H1 (cell line): ENCODE measurements around the gene SYK. TPM values are rescaled to one million over a fixed set of nuclear protein-coding genes. Genes with fewer than 3 reads are reported as not detected.

Experiments
- CTCF ChIA-PET: fragments of 300-600 bp; sonication (Branson Sonifier 250); formaldehyde crosslinking; loops from one replicate; lab custom pipeline; 2021; ENCODE audit not compliant: partially characterized antibody; lab: Charles Lee
- POLR2A ChIA-PET: fragments of 300-600 bp; sonication (Branson Sonifier 250); formaldehyde crosslinking; loops from one replicate; lab custom pipeline; 2021; ENCODE audit warnings: inconsistent platforms; ENCODE audit not compliant: partially characterized antibody; lab: Charles Lee
- DNase-seq, 2 experiments: peaks; one replicate each; pipeline versions ENCODE4 v3.0.0 to v3.0.0-alpha.2; 2010 to 2022; ENCODE audit warnings: low spot score in 2 of 2, low read depth in 1 of 2, mixed read lengths in 1 of 2
- FAIRE-seq: peaks from 2 replicates; lab custom pipeline; 2011; peaks lifted over from hg19 to GRCh38; lab: Jason Lieb, UNC
- H2AFZ ChIP-seq: 2 replicates; pipeline ENCODE4 v1.8.1; 2012; ENCODE audit warnings: low read length, inconsistent platforms
- H2AK5ac ChIP-seq: 2 replicates; pipeline ENCODE4 v1.6.1; 2013; ENCODE audit warnings: low read depth, low read length
- H2BK120ac ChIP-seq: replicated peaks from 2 replicates; pipeline ENCODE3; 2013; ENCODE audit warnings: low read depth, low read length, inconsistent platforms
- H2BK12ac ChIP-seq: 2 replicates; pipeline ENCODE4 v1.6.1; 2013; ENCODE audit warnings: low read depth, low read length
- H2BK15ac ChIP-seq: 2 replicates; pipeline ENCODE4 v1.6.1; 2013; ENCODE audit warnings: low read length
- H2BK20ac ChIP-seq: 2 replicates; pipeline ENCODE4 v1.6.1; 2013; ENCODE audit warnings: low read length
- H2BK5ac ChIP-seq: 2 replicates; pipeline ENCODE4 v1.6.1; 2013; ENCODE audit warnings: low read depth, low read length
- H3K14ac ChIP-seq: 2 replicates; pipeline ENCODE4 v1.6.1; 2013; ENCODE audit warnings: inconsistent platforms; ENCODE audit not compliant: insufficient read length
- H3K18ac ChIP-seq: 2 replicates; pipeline ENCODE4 v1.6.1; 2013; ENCODE audit warnings: low read length; ENCODE audit errors: extremely low read depth
- H3K23ac ChIP-seq: 2 replicates; pipeline ENCODE4 v1.6.1; 2013; ENCODE audit warnings: inconsistent platforms; ENCODE audit not compliant: insufficient read length
- H3K23me2 ChIP-seq: 2 replicates; pipeline ENCODE4 v1.6.1; 2013; ENCODE audit warnings: low read depth, low read length
- H3K27ac ChIP-seq: 2 replicates; pipeline ENCODE4 v1.6.1; 2011; ENCODE audit warnings: low read depth, low read length, inconsistent platforms
- H3K27me3 ChIP-seq, 4 experiments: replicated peaks in 1 of 4; 1 replicate in 1 of 4; 2 replicates in 3 of 4; pipeline versions ENCODE4 v1.6.1 to v1.8.1; 2011 to 2013; ENCODE audit warnings: low read length in 3 of 4, mild to moderate bottlenecking in 3 of 4, inconsistent platforms in 2 of 4, mixed read lengths in 2 of 4, moderate library complexity in 1 of 4; ENCODE audit not compliant: control insufficient read depth in 3 of 4, insufficient read depth in 3 of 4; ENCODE audit errors: extremely low read depth in 1 of 4
- H3K36me3 ChIP-seq, 4 experiments: 2 replicates each; pipeline versions ENCODE4 v1.6.1 to v1.8.1; 2011 to 2013; ENCODE audit warnings: mild to moderate bottlenecking in 4 of 4, low read length in 3 of 4, moderate library complexity in 2 of 4, control low read depth in 1 of 4, inconsistent platforms in 1 of 4; ENCODE audit not compliant: insufficient read depth in 4 of 4, control insufficient read depth in 2 of 4
- H3K4ac ChIP-seq: replicated peaks from 2 replicates; pipeline ENCODE3; 2013; ENCODE audit warnings: low read length, low read depth, mixed read lengths, inconsistent platforms; ENCODE audit not compliant: insufficient read length
- H3K4me1 ChIP-seq, 4 experiments: replicated peaks in 1 of 4; 1 replicate in 1 of 4; 2 replicates in 3 of 4; pipeline versions ENCODE4 v1.6.1 to v1.8.1; 2011 to 2013; ENCODE audit warnings: low read length in 3 of 4, inconsistent platforms in 2 of 4, mixed read lengths in 1 of 4; ENCODE audit not compliant: insufficient read depth in 4 of 4, control insufficient read depth in 3 of 4
- H3K4me2 ChIP-seq, 2 experiments: 2 replicates each; pipeline versions ENCODE4 v1.6.1 to v1.8.1; 2011 to 2013; ENCODE audit warnings: low read depth in 2 of 2, low read length in 2 of 2, control low read depth in 1 of 2, inconsistent platforms in 1 of 2, mild to moderate bottlenecking in 1 of 2; ENCODE audit not compliant: insufficient read depth in 1 of 2
- H3K4me3 ChIP-seq, 4 experiments: fragments of 200-600, 300-600 bp in 1 of 4; sonication (generic), shearing (Covaris generic), sonication (Bioruptor Twin) in 1 of 4; 2 replicates each; pipeline versions ENCODE4 v1.5.1 to v1.8.1; 2011 to 2016; ENCODE audit warnings: low read length in 4 of 4, low read depth in 3 of 4, control low read depth in 2 of 4, inconsistent platforms in 2 of 4, mild to moderate bottlenecking in 2 of 4, mixed read lengths in 1 of 4, moderate library complexity in 1 of 4; ENCODE audit not compliant: insufficient read depth in 2 of 4; ENCODE audit errors: extremely low read depth in 1 of 4
- H3K56ac ChIP-seq: replicated peaks from 2 replicates; pipeline ENCODE3; 2013; ENCODE audit warnings: low read depth, mild to moderate bottlenecking, mixed read lengths, low read length, inconsistent platforms; ENCODE audit not compliant: insufficient read length
- H3K79me1 ChIP-seq: 2 replicates; pipeline ENCODE4 v1.6.1; 2013; ENCODE audit warnings: low read depth, low read length, control low read depth
- H3K79me2 ChIP-seq, 2 experiments: 2 replicates each; pipeline versions ENCODE4 v1.6.1 to v1.8.1; 2012 to 2013; ENCODE audit warnings: low read length in 2 of 2, mild to moderate bottlenecking in 2 of 2, inconsistent platforms in 1 of 2; ENCODE audit not compliant: insufficient read depth in 2 of 2, control insufficient read depth in 1 of 2
- H3K9ac ChIP-seq, 4 experiments: replicated peaks in 1 of 4; 1 replicate in 1 of 4; 2 replicates in 3 of 4; pipeline versions ENCODE4 v1.6.1 to v1.8.1; 2011 to 2013; ENCODE audit warnings: low read depth in 3 of 4, low read length in 3 of 4, control low read depth in 2 of 4, mild to moderate bottlenecking in 2 of 4, moderate library complexity in 2 of 4, inconsistent platforms in 1 of 4; ENCODE audit errors: extremely low read depth in 1 of 4
- H3K9me3 ChIP-seq, 2 experiments: 2 replicates each; pipeline versions ENCODE4 v1.6.1 to v1.8.1; 2012 to 2013; ENCODE audit warnings: mild to moderate bottlenecking in 2 of 2, moderate library complexity in 2 of 2, control low read depth in 1 of 2, inconsistent platforms in 1 of 2, low read depth in 1 of 2, low read length in 1 of 2, mixed read lengths in 1 of 2; ENCODE audit not compliant: insufficient read depth in 2 of 2
- H4K20me1 ChIP-seq, 2 experiments: replicated peaks in 1 of 2; 2 replicates each; pipeline versions ENCODE3 to v1.8.1; 2011 to 2013; ENCODE audit warnings: inconsistent platforms in 2 of 2, low read length in 2 of 2, mild to moderate bottlenecking in 1 of 2; ENCODE audit not compliant: insufficient read depth in 2 of 2, control insufficient read depth in 1 of 2
- H4K5ac ChIP-seq: 2 replicates; pipeline ENCODE4 v1.6.1; 2013; ENCODE audit warnings: low read length, low read depth, mixed read lengths, inconsistent platforms; ENCODE audit not compliant: insufficient read length
- H4K8ac ChIP-seq: 2 replicates; pipeline ENCODE4 v1.8.0; 2013; ENCODE audit warnings: mild to moderate bottlenecking, moderate library complexity, low read length, inconsistent platforms; ENCODE audit not compliant: insufficient read depth; ENCODE audit errors: extremely low read depth
- H4K91ac ChIP-seq: replicated peaks from 2 replicates; pipeline ENCODE3; 2013; ENCODE audit warnings: low read length, mixed read lengths, inconsistent platforms; ENCODE audit not compliant: insufficient read length
- BCL11A ChIP-seq, 2 experiments: IDR thresholded peaks; one replicate each; pipeline ENCODE4 v1.6.1; 2011; ENCODE audit warnings: low read depth in 2 of 2, low read length in 2 of 2, mild to moderate bottlenecking in 2 of 2
- CREB1 ChIP-seq: IDR thresholded peaks from 2 replicates; pipeline ENCODE4 v1.6.1; 2012; ENCODE audit warnings: inconsistent platforms
- HDAC2 ChIP-seq, 2 experiments: fragments of 300-600 bp in 1 of 2; sonication (generic) in 1 of 2; IDR thresholded peaks; 2 replicates each; pipeline ENCODE4 v1.6.1; 2011 to 2012; ENCODE audit warnings: low read depth in 2 of 2, low read length in 2 of 2, mild to moderate bottlenecking in 2 of 2, moderate library complexity in 2 of 2, borderline replicate concordance in 1 of 2, inconsistent platforms in 1 of 2
- KDM1A ChIP-seq: fragments of 200-600, 300-600 bp; sonication (generic); IDR thresholded peaks from 2 replicates; pipeline ENCODE4 v1.7.1; 2016; ENCODE audit warnings: mild to moderate bottlenecking, low read length, borderline replicate concordance
- NANOG ChIP-seq: IDR thresholded peaks from 2 replicates; pipeline ENCODE4 v1.6.1; 2011; ENCODE audit warnings: low read length, low read depth, mild to moderate bottlenecking, inconsistent platforms; ENCODE audit not compliant: insufficient read depth, poor library complexity, severe bottlenecking
- RXRA ChIP-seq: IDR thresholded peaks from 2 replicates; pipeline ENCODE4 v1.6.1; 2011; ENCODE audit warnings: low read depth, mild to moderate bottlenecking, low read length, moderate library complexity; ENCODE audit not compliant: insufficient read depth
- SIX5 ChIP-seq: IDR thresholded peaks from 2 replicates; pipeline ENCODE4 v1.6.1; 2011; ENCODE audit warnings: mild to moderate bottlenecking, low read depth, low read length
- SP2 ChIP-seq: IDR thresholded peaks from 2 replicates; pipeline ENCODE4 v1.6.1; 2012; ENCODE audit warnings: mild to moderate bottlenecking, low read length, inconsistent platforms
- WGBS, 2 experiments: shearing (Covaris generic) in 1 of 2; methylation state at CpG; one replicate each; pipeline versions ENCODE4 v1.1.6 to v1.1.7; 2013 to 2015; ENCODE audit warnings: low lambda C conversion rate in 2 of 2, mixed read lengths in 2 of 2, inconsistent platforms in 1 of 2, low coverage in 1 of 2, missing lambda C conversion rate in 1 of 2; ENCODE audit not compliant: insufficient replicate concordance in 2 of 2, insufficient coverage in 1 of 2, insufficient read length in 1 of 2; ENCODE audit errors: extremely low coverage in 1 of 2, missing lambda C conversion rate in 1 of 2; 5-methylcytosine and 5-hydroxymethylcytosine counted together
- polyA plus RNA-seq, 7 experiments: library from polyadenylated mRNA; depleted of rRNA in 3 of 7; stranded (reverse) in 5 of 7; unstranded in 2 of 7; fragments of >200 nt in 5 of 7; fragments of 200-250 nt in 2 of 7; gene quantifications; 1 replicate in 5 of 7; 2 replicates in 1 of 7; 4 replicates in 1 of 7; pipeline versions ENCODE4 v1.2.1 to v1.2.3, GENCODE V29; 2011 to 2013; ENCODE audit warnings: missing spikeins in 2 of 7, mixed read lengths in 2 of 7
- total RNA-seq: library from RNA; stranded (reverse); fragmentation: NEBNext Ultra II Directional; extraction: Animal tissue kit (Norgen Biotek cat#: 25700); gene quantifications from 2 replicates; pipeline ENCODE4 v1.2.1, GENCODE V29; 2021
- TF ChIP-seq, protein P1 (sequence below): IDR thresholded peaks from 2 replicates; pipeline ENCODE4 v1.6.1; 2011; ENCODE audit warnings: low read length, improper control_type of control experiment

SYK gene
- total and polyA plus RNA-seq, 2 of the 8 experiments (the other 6 are each of a cell fraction or from before 2014, with no cell fraction given), result 1.5 to 4.4 TPM

GRCh38 chr9:90909225-90909624, 107.6 kb downstream of the SYK start:
- H4K5ac ChIP-seq, result no peak overlapping the region
- no peak overlapping the region for H3K9ac ChIP-seq
- no peak overlapping the region for H2BK120ac ChIP-seq
- 88% methylated on average over 4 of the region's 4 CpGs; no CpG with 5 or more reads in 1 of the 2 experiments for WGBS, 2 experiments
- peaks cover 0 to 3% of the 10 kb centered on the region in 2 experiments; a peak in 1 of 4 replicates for H3K9me3 ChIP-seq
- POLR2A ChIA-PET, result no interaction called here
- H3K56ac ChIP-seq, result no peak overlapping the region
- no peak overlapping the region for H2BK5ac ChIP-seq
- no peak for FAIRE-seq
- H2AFZ ChIP-seq, result no peak overlapping the region
- H3K18ac ChIP-seq, result no peak overlapping the region
- H2BK20ac ChIP-seq, result no peak overlapping the region
- no peak overlapping the region for H3K4me2 ChIP-seq
- no peak overlapping the region for H3K27ac ChIP-seq
- H4K20me1 ChIP-seq, result no peaks in the 10 kb centered on the region
- CTCF ChIA-PET, result interaction anchor here (1.1 to 1.3 kb wide), 2 partner anchors 11 to 18 kb away, joined by 4 read pairs; no protein-coding TSS in a partner anchor
- H2BK15ac ChIP-seq, result no peak overlapping the region
- TF ChIP-seq HDAC2 (IDR thresholded peaks at IDR 0.05; ENCODE audit: borderline replicate concordance in 1 of 2, low read depth in 2 of 2, low read length in 2 of 2), result no peak
- TF ChIP-seq RXRA, result no peak
- no peak for TF ChIP-seq KDM1A
- TF ChIP-seq CREB1, result no peak
- no peak for TF ChIP-seq SP2
- no peak for TF ChIP-seq NANOG
- TF ChIP-seq, protein P1, sequence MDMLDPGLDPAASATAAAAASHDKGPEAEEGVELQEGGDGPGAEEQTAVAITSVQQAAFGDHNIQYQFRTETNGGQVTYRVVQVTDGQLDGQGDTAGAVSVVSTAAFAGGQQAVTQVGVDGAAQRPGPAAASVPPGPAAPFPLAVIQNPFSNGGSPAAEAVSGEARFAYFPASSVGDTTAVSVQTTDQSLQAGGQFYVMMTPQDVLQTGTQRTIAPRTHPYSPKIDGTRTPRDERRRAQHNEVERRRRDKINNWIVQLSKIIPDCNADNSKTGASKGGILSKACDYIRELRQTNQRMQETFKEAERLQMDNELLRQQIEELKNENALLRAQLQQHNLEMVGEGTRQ, result no peak
- no peak for TF ChIP-seq BCL11A (IDR thresholded peaks at IDR 0.05; ENCODE audit: low read depth in 2 of 2, low read length in 2 of 2)
- TF ChIP-seq SIX5, result no peak
- TF ChIP-seq, all 59 proteins: peak for 0
- no peak for DNase-seq
- H3K36me3 ChIP-seq, result no peaks in the 10 kb centered on the region; a peak in 1 of 8 replicates
- H4K8ac ChIP-seq, result no peak overlapping the region
- H3K14ac ChIP-seq, result no peak overlapping the region
- H3K79me2 ChIP-seq, result no peaks in the 10 kb centered on the region
- no peak overlapping the region for H2AK5ac ChIP-seq
- no peaks in the 10 kb centered on the region for H3K27me3 ChIP-seq
- no peak overlapping the region for H3K4ac ChIP-seq
- no peak overlapping the region for H4K91ac ChIP-seq
- no peaks in the 10 kb centered on the region for H3K79me1 ChIP-seq
- H3K23ac ChIP-seq, result no peak overlapping the region
- H2BK12ac ChIP-seq, result no peak overlapping the region
- H3K4me1 ChIP-seq, result no peaks in the 10 kb centered on the region
- no peak overlapping the region for H3K4me3 ChIP-seq
- no peaks in the 10 kb centered on the region; the same call in 1 of the 2 replicates for H3K23me2 ChIP-seq
